HFFc6 (cell line): ENCODE data around the gene SNRNP70. TPM values are rescaled to one million over a fixed set of nuclear protein-coding genes. Genes with fewer than 3 reads are reported as not detected.
"Not testable (repeated sequence)": the region's sequence is repeated elsewhere in the genome, so short reads cannot be mapped to it uniquely, and the experiment has no call there.

Experiments used
- DNase-seq: peaks from one replicate; pipeline ENCODE4 v3.0.0-alpha.2; 2018
- H3K27ac Mint-ChIP-seq: 2 replicates; pipeline ENCODE4 v1.8.0; 2020; ENCODE audit warnings: mild to moderate bottlenecking, mixed read lengths
- H3K27me3 Mint-ChIP-seq: 2 replicates; pipeline ENCODE4 v1.8.0; 2021; ENCODE audit warnings: mild to moderate bottlenecking, moderate library complexity, mixed read lengths; ENCODE audit not compliant: insufficient read depth
- H3K36me3 Mint-ChIP-seq: 2 replicates; pipeline ENCODE4 v1.8.0; 2021; ENCODE audit warnings: low read depth, mixed read lengths
- H3K4me1 Mint-ChIP-seq: 2 replicates; pipeline ENCODE4 v1.8.0; 2020; ENCODE audit warnings: low read depth, mixed read lengths
- H3K4me3 Mint-ChIP-seq: 2 replicates; pipeline ENCODE4 v1.8.0; 2020; ENCODE audit warnings: mild to moderate bottlenecking, moderate library complexity, mixed read lengths
- H3K9me3 Mint-ChIP-seq: 2 replicates; pipeline ENCODE4 v1.8.0; 2020; ENCODE audit warnings: mild to moderate bottlenecking, mixed read lengths
- CTCF ChIP-seq: fragments of 200-600 bp; sonication (generic); IDR thresholded peaks from 2 replicates; pipeline ENCODE4 v1.5.0; 2021; ENCODE audit warnings: antibody characterized with exemption, mild to moderate bottlenecking
- total RNA-seq, 6 experiments: library from RNA; stranded (reverse); fragmentation: NEBNext Ultra II Directional; extraction: Animal tissue kit (Norgen Biotek cat#: 25700); gene quantifications; 2 replicates in 1 of 6; 3 replicates in 5 of 6; pipeline ENCODE4 v1.2.3, GENCODE V29; 2021

The SNRNP70 gene
- total RNA-seq, 6 experiments from 2014 or later = 134 to 164 (median 156) TPM

DNA sequence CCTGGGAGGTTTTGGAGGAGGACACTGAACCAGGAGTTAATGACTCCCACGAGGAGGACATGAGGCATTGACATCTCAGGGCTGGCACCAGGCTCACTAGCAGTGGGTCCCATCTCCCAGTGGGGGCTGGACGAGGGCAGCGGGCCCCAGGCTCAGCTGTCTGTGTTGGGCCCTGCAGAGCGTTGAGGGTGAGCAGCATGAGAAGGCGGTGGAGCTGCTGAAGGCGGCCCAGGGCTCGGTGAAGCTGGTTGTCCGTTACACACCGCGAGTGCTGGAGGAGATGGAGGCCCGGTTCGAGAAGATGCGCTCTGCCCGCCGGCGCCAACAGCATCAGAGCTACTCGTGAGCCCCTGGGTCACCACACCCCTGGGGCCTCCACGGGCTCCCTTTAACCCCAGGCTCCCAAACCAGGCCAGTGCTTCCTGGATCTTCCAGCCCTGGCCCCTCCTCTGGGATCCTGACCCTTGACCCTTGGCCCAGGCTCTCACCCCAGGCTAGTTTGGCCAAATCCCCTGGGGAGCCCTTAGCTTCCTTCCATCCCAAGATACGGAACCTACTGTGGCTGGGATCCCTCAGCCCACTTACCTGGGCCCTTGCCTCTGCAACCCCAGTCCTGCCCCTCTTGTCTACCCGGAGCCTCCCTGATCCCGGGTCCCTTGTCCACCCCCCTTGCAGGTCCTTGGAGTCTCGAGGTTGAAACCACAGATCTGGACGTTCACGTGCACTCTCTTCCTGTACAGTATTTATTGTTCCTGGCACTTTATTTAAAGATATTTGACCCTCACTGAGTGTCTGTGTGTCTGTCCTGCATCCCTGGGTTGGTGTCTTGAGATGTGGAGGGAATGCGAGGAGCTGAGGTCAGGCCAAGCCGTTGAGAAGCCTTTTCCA, 32.7 kb downstream of the SNRNP70 start:
- TF ChIP-seq CTCF = no peak
- H3K27ac Mint-ChIP-seq = peak overlapping the region; percentile 77
- no peak for DNase-seq
- H3K27me3 Mint-ChIP-seq = peaks cover 9% of the 10 kb centered on the region
- H3K9me3 Mint-ChIP-seq = no peaks in the 10 kb centered on the region
- H3K4me3 Mint-ChIP-seq = peak overlapping the region; percentile 89
- 0 out of 2 replicates have a peak, but pooled peaks cover 3% of the 10 kb centered on the region for H3K36me3 Mint-ChIP-seq
- H3K4me1 Mint-ChIP-seq = peaks cover 31% of the 10 kb centered on the region

GRCh38 chr19:49118565-49119410, 33.5 kb downstream of the SNRNP70 start, which contains the start of gene C19orf73:
TSS of gene C19orf73 (minus strand) at chr19:49119143. CDS start at chr19:49119022, 121 bp downstream.
- H3K36me3 Mint-ChIP-seq = 0 out of 2 replicates have a peak, but pooled peaks cover 3% of the 10 kb centered on the region
- no peaks in the 10 kb centered on the region for H3K9me3 Mint-ChIP-seq
- peak; percentile 46 for TF ChIP-seq CTCF
- DNase-seq = peak; percentile 92
- H3K27ac Mint-ChIP-seq = peak within 1 kb of the TSS; percentile 77
- H3K4me1 Mint-ChIP-seq = peaks cover 23% of the 10 kb centered on the region
- H3K4me3 Mint-ChIP-seq = peak within 1 kb of the TSS; percentile 89
- H3K27me3 Mint-ChIP-seq = peaks cover 15% of the 10 kb centered on the region

- DNase-seq = peak; percentile 54
- Mint-ChIP-seq H3K9me3 (no peaks in the 10 kb centered on the region), H3K4me3 (peak within 1 kb of the TSS; percentile 89), H3K27me3 (peaks cover 15% of the 10 kb centered on the region), H3K4me1 (peaks cover 20% of the 10 kb centered on the region), H3K27ac (peak within 1 kb of the TSS; percentile 77), H3K36me3 (0 out of 2 replicates have a peak, but pooled peaks cover 3% of the 10 kb centered on the region)
- TF ChIP-seq CTCF = no peak
Observed at GRCh38 chr19:49119411-49120324, 34.4 kb downstream of the SNRNP70 start, which contains the start of gene PPFIA3. TSS of gene PPFIA3 (plus strand) at chr19:49119544. CDS start at chr19:49127874, 8,330 bp downstream.

DNA sequence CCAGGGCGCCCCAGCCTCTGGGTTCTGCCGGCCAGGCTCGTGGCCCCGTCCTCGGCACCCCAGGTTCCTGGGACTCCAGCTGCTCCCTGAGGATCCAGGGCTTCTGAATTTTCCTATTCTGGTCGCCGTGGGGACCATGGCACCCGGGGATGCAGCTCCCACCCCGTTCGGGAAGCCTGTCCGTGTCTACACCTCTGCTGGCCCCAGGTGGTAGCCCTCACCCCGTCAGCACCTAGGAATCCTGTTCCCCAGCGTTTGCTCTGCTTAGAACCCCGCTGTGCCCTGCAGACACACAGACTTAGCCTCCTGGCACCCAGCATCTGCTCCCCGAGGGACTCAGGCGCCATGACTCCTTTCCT, 35.1 kb downstream of the SNRNP70 start:
- no peak overlapping the region for H3K27ac Mint-ChIP-seq
- H3K9me3 Mint-ChIP-seq = no peaks in the 10 kb centered on the region
- H3K4me1 Mint-ChIP-seq = peaks cover 16% of the 10 kb centered on the region
- no peak for TF ChIP-seq CTCF
- 0 out of 2 replicates have a peak, but pooled peaks cover 3% of the 10 kb centered on the region for H3K36me3 Mint-ChIP-seq
- H3K27me3 Mint-ChIP-seq = peaks cover 15% of the 10 kb centered on the region
- DNase-seq = no peak
- peak overlapping the region; percentile 3; the same call in 1 of the 2 replicates for H3K4me3 Mint-ChIP-seq

GRCh38 chr19:49120868-49121267, 35.6 kb downstream of the SNRNP70 start:
- no peak for DNase-seq
- 0 out of 2 replicates have a peak, but pooled peaks cover 3% of the 10 kb centered on the region for H3K36me3 Mint-ChIP-seq
- peaks cover 14% of the 10 kb centered on the region for H3K4me1 Mint-ChIP-seq
- no peak overlapping the region for H3K27ac Mint-ChIP-seq
- H3K27me3 Mint-ChIP-seq = peaks cover 18% of the 10 kb centered on the region
- peak overlapping the region; percentile 3 for H3K4me3 Mint-ChIP-seq
- no peak for TF ChIP-seq CTCF
- no peaks in the 10 kb centered on the region for H3K9me3 Mint-ChIP-seq

DNA sequence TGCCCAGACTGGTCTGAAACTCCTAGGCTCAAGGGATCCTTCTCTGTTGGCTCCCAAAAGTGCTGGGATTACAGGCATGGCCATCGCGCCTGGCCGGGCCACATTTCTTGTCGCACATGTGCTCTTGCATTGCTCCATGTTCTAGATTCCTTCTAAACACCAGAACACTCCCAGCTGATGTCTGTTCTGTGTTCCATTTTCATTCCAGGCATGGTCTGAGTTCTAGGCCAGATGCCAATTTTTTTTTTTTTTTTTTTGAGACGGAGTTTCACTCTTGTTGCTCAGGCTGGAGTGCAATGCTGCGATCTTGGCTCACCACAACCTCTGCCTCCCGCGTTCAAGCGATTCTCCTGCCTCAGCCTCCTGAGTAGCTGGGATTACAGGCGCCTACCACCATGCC, 36.6 kb downstream of the SNRNP70 start:
- not testable (repeated sequence) for H3K36me3 Mint-ChIP-seq, H3K9me3 Mint-ChIP-seq, H3K27ac Mint-ChIP-seq, DNase-seq, H3K4me3 Mint-ChIP-seq
- Mint-ChIP-seq H3K27me3 (peaks cover 18% of the 10 kb centered on the region), H3K4me1 (peaks cover 14% of the 10 kb centered on the region)

DNA sequence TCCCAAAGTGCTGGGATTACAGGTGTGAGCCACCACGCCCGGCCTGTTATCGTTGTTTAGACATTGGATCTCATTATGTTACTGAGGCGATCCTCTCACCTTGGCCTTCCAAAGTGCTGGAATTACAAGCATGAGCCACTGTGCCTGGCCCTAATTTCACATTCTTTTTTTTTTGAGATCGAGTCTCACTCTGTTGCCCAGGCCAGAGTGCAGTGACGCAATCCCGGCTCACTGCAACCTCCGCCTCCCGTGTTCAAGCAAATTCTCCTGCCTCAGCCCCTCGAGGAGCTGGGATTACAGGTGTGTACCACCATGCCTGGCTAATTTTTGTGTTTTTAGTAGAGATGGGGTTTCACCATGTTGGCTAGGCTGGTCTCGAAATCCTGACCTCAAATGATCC, 38.0 kb downstream of the SNRNP70 start:
- not testable (repeated sequence) for H3K9me3 Mint-ChIP-seq, DNase-seq, H3K4me1 Mint-ChIP-seq, H3K36me3 Mint-ChIP-seq, H3K4me3 Mint-ChIP-seq, H3K27ac Mint-ChIP-seq
- peaks cover 16% of the 10 kb centered on the region for H3K27me3 Mint-ChIP-seq
